AG09309 (cell line): Measurements from ENCODE around the gene EFNA4.

ENCODE experiments used
- DNase-seq: peaks from one replicate; pipeline ENCODE4 v3.0.0-alpha.2; 2010; ENCODE audit warnings: low read depth
- H3K4me3 ChIP-seq: 2 replicates; pipeline ENCODE4 v1.5.1; 2011; ENCODE audit warnings: mild to moderate bottlenecking, low read depth, low read length, moderate library complexity; ENCODE audit not compliant: control insufficient read depth
- CTCF ChIP-seq: IDR thresholded peaks from 2 replicates; pipeline ENCODE4 v1.5.1; 2011; ENCODE audit warnings: mild to moderate bottlenecking, low read depth, low read length, inconsistent platforms; ENCODE audit not compliant: insufficient read depth, control insufficient read depth; ENCODE audit errors: missing control alignments

The EFNA4 gene

GRCh38 chr1:155033524-155033923 lies 30.0 kb upstream of the EFNA4 start, which contains the start of the genes DCST1 and DCST2:
DCST1 (plus strand) TSS chr1:155033824; CDS start chr1:155034037, 213 bp downstream.
DCST2 (minus strand) TSS chr1:155033781; CDS start chr1:155033701, 80 bp downstream.
- H3K4me3 ChIP-seq, result no peak within 1 kb of the TSS
- no peak for DNase-seq
- no peak for TF ChIP-seq CTCF

GRCh38 chr1:155034318-155035208 lies 29.0 kb upstream of the EFNA4 start:
- no peak for DNase-seq
- no peak for TF ChIP-seq CTCF
- no peak overlapping the region for H3K4me3 ChIP-seq

GRCh38 chr1:155035936-155036335 lies 27.6 kb upstream of the EFNA4 start:
- no peak for TF ChIP-seq CTCF
- H3K4me3 ChIP-seq, result no peak overlapping the region
- DNase-seq, result no peak

- DNase-seq, result no peak
- TF ChIP-seq CTCF, result no peak
- H3K4me3 ChIP-seq, result no peak overlapping the region
Measured at GRCh38 chr1:155037043-155037442, 26.5 kb upstream of the EFNA4 start.

- no peak for DNase-seq
- no peak for TF ChIP-seq CTCF
- H3K4me3 ChIP-seq, result no peak overlapping the region
Measured at GRCh38 chr1:155037851-155038441, 25.6 kb upstream of the EFNA4 start.

- TF ChIP-seq CTCF, result no peak
- no peak overlapping the region for H3K4me3 ChIP-seq
- DNase-seq, result no peak
Measured at GRCh38 chr1:155038602-155039307, 24.8 kb upstream of the EFNA4 start.
